Measurements from ENCODE around the gene COA1.

- TF ChIP-seq CTCF (optimal IDR thresholded peaks at IDR 0.05 in 1 of 3, IDR thresholded peaks at IDR 0.05 in 1 of 3, conservative IDR thresholded peaks at IDR 0.05 in 1 of 3; ENCODE audit: extremely low read depth in 1 of 3, insufficient read depth in 2 of 3, low read length in 3 of 3) (no peak), EZH2 (IDR thresholded peaks at IDR 0.05; ENCODE audit: low read length) (no peak)
Observed at GRCh38 chr7:43726466-43726865, 2.9 kb downstream of the COA1 start.
